ENCODE measurements around the gene AUTS2. TPM values are rescaled to one million over a fixed set of nuclear protein-coding genes. Genes with fewer than 3 reads are reported as not detected.

AUTS2 gene
- polyA plus RNA-seq, 1 experiment = 0.54 TPM

GRCh38 chr7:70094831-70095230, 496.6 kb downstream of the AUTS2 start:
- H3K4me3 ChIP-seq (ENCODE audit: low read depth, low read length) = no peak overlapping the region
- POLR2A ChIA-PET = no interaction called here
- no peaks in the 10 kb centered on the region for H3K27me3 ChIP-seq (ENCODE audit: control insufficient read depth, insufficient read depth, low read length)
- no peak for TF ChIP-seq CTCF (IDR thresholded peaks at IDR 0.05; ENCODE audit: insufficient read depth, low read depth, low read length)
- CTCF ChIA-PET = no interaction called here
- no peak for DNase-seq (ENCODE audit: low read depth)
- H3K36me3 ChIP-seq (ENCODE audit: control insufficient read depth, insufficient read depth, low read length) = no peaks in the 10 kb centered on the region

- ChIA-PET CTCF (interaction anchor here (0.6 kb wide), 1 partner anchor 8 kb away, joined by 3 read pairs; no protein-coding TSS in a partner anchor), POLR2A (no interaction called here)
- no peaks in the 10 kb centered on the region for H3K27me3 ChIP-seq (ENCODE audit: control insufficient read depth, insufficient read depth, low read length)
- no peak for TF ChIP-seq CTCF (IDR thresholded peaks at IDR 0.05; ENCODE audit: insufficient read depth, low read depth, low read length)
- DNase-seq (ENCODE audit: low read depth) = no peak
- H3K4me3 ChIP-seq (ENCODE audit: low read depth, low read length) = no peak overlapping the region
- no peaks in the 10 kb centered on the region for H3K36me3 ChIP-seq (ENCODE audit: control insufficient read depth, insufficient read depth, low read length)
Measured at GRCh38 chr7:70097645-70098044, 499.4 kb downstream of the AUTS2 start.

- H3K36me3 ChIP-seq (ENCODE audit: control insufficient read depth, insufficient read depth, low read length) = no peaks in the 10 kb centered on the region
- ChIA-PET CTCF (interaction anchor here (0.6 kb wide), 1 partner anchor 8 kb away, joined by 3 read pairs; no protein-coding TSS in a partner anchor), POLR2A (no interaction called here)
- DNase-seq (ENCODE audit: low read depth) = no peak
- TF ChIP-seq CTCF (IDR thresholded peaks at IDR 0.05; ENCODE audit: insufficient read depth, low read depth, low read length) = no peak
- H3K27me3 ChIP-seq (ENCODE audit: control insufficient read depth, insufficient read depth, low read length) = no peaks in the 10 kb centered on the region
- H3K4me3 ChIP-seq (ENCODE audit: low read depth, low read length) = no peak overlapping the region
Measured at GRCh38 chr7:70098133-70098561, 499.9 kb downstream of the AUTS2 start.

- no peak for DNase-seq (ENCODE audit: low read depth)
- TF ChIP-seq CTCF (IDR thresholded peaks at IDR 0.05; ENCODE audit: insufficient read depth, low read depth, low read length) = no peak
- ChIA-PET CTCF (no interaction called here), POLR2A (no interaction called here)
- no peaks in the 10 kb centered on the region for H3K36me3 ChIP-seq (ENCODE audit: control insufficient read depth, insufficient read depth, low read length)
- H3K27me3 ChIP-seq (ENCODE audit: control insufficient read depth, insufficient read depth, low read length) = no peaks in the 10 kb centered on the region
- H3K4me3 ChIP-seq (ENCODE audit: low read depth, low read length) = no peak overlapping the region
Measured at GRCh38 chr7:70098905-70099672, 500.8 kb downstream of the AUTS2 start.

GRCh38 chr7:70104243-70104642, 506.0 kb downstream of the AUTS2 start:
- Histone ChIP-seq H3K4me3 (ENCODE audit: low read depth, low read length) (no peak overlapping the region), H3K27me3 (ENCODE audit: control insufficient read depth, insufficient read depth, low read length) (no peaks in the 10 kb centered on the region), H3K36me3 (ENCODE audit: control insufficient read depth, insufficient read depth, low read length) (no peaks in the 10 kb centered on the region)
- POLR2A ChIA-PET = no interaction called here
- DNase-seq (ENCODE audit: low read depth) = no peak
- no peak for TF ChIP-seq CTCF (IDR thresholded peaks at IDR 0.05; ENCODE audit: insufficient read depth, low read depth, low read length)
- CTCF ChIA-PET = no interaction called here

Data from BJ (cell line).